ENCODE results near the gene ASL.
"Not testable (repeated sequence)": the region's sequence is repeated elsewhere in the genome, so short reads cannot be mapped to it uniquely, and the experiment has no call there.

Gene ASL

GRCh38 chr7:66119245-66119850 is 43.7 kb downstream of the ASL start:
- DNase-seq (ENCODE audit: low read depth in 2 of 2) = no peak

GRCh38 chr7:66123175-66123528 is 47.5 kb downstream of the ASL start:
- no peak for DNase-seq (ENCODE audit: low read depth in 2 of 2)

- DNase-seq (ENCODE audit: low read depth in 2 of 2) = not testable (repeated sequence)
These were observed 48.9 kb downstream of the ASL start for GRCh38 chr7:66124569-66124861.

- no peak for DNase-seq (ENCODE audit: low read depth in 2 of 2)
These were observed 49.6 kb downstream of the ASL start for GRCh38 chr7:66125052-66125694.

- DNase-seq (ENCODE audit: low read depth in 2 of 2) = not testable (repeated sequence)
These were observed 50.2 kb downstream of the ASL start for GRCh38 chr7:66125781-66126352.

- not testable (repeated sequence) for DNase-seq (ENCODE audit: low read depth in 2 of 2)
These were observed 51.6 kb downstream of the ASL start for GRCh38 chr7:66127172-66127571.

GRCh38 chr7:66138994-66139752 is 63.6 kb downstream of the ASL start:
- no peak for DNase-seq (ENCODE audit: low read depth in 2 of 2)

GRCh38 chr7:66140924-66141323 is 65.3 kb downstream of the ASL start:
- no peak for DNase-seq (ENCODE audit: low read depth in 2 of 2)

- DNase-seq (ENCODE audit: low read depth in 2 of 2) = no peak
These were observed 66.7 kb downstream of the ASL start for GRCh38 chr7:66142334-66142733.

GRCh38 chr7:66142996-66143395 is 67.4 kb downstream of the ASL start:
- DNase-seq (ENCODE audit: low read depth in 2 of 2) = no peak

Data from stimulated activated CD8-positive, alpha-beta memory T cell treated with anti-CD3 and anti-CD28 coated beads, Interleukin-7, amount 100 ng/mL, for 4 hours (primary cell).